ENCODE results near the gene TUBGCP2.

TUBGCP2 gene

DNA sequence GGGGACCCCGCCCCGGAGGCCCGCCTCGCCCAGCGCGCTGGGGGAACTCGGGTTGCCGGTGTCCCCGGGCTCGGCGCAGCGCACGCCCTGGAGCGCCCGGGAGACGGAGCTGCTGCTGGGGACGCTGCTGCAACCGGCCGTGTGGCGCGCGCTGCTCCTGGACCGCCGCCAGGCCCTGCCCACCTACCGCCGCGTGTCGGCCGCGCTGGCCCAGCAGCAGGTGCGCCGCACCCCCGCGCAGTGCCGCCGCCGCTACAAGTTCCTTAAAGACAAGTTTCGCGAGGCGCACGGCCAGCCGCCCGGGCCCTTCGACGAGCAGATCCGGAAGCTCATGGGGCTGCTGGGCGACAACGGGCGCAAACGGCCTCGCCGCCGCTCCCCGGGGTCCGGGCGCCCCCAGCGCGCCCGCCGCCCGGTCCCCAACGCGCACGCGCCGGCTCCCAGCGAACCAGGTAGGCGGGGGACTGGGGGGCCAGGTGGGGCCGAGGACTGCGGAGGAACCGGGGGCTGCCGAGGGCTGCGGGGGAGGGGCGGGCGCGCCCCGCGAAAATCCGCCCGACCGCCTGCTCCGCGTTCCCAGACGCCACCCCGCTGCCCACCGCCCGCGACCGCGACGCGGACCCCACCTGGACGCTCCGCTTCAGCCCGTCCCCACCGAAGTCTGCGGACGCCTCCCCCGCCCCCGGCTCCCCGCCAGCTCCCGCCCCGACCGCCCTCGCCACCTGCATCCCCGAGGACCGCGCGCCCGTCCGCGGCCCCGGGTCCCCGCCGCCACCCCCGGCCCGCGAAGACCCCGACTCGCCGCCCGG is 78.1 kb downstream of the TUBGCP2 start (continued):
- TF ChIP-seq, protein P1, sequence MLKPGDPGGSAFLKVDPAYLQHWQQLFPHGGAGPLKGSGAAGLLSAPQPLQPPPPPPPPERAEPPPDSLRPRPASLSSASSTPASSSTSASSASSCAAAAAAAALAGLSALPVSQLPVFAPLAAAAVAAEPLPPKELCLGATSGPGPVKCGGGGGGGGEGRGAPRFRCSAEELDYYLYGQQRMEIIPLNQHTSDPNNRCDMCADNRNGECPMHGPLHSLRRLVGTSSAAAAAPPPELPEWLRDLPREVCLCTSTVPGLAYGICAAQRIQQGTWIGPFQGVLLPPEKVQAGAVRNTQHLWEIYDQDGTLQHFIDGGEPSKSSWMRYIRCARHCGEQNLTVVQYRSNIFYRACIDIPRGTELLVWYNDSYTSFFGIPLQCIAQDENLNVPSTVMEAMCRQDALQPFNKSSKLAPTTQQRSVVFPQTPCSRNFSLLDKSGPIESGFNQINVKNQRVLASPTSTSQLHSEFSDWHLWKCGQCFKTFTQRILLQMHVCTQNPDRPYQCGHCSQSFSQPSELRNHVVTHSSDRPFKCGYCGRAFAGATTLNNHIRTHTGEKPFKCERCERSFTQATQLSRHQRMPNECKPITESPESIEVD (tag by site-specific recombination; IDR thresholded peaks at IDR 0.05) = no peak
- TF ChIP-seq EGR2 (tag by site-specific recombination; IDR thresholded peaks at IDR 0.05; ENCODE audit: low read depth) (no peak), PRDM1 (tag by site-specific recombination; IDR thresholded peaks at IDR 0.05) (no peak), ZBTB20 (tag by site-specific recombination; IDR thresholded peaks at IDR 0.05) (peak; percentile 37; the same call in 1 of the 2 replicates), ZIC2 (tag by site-specific recombination; IDR thresholded peaks at IDR 0.05) (0 out of 2 replicates have a peak, but pooled peaks have one; percentile 16), ZNF670 (tag by site-specific recombination; IDR thresholded peaks at IDR 0.05; ENCODE audit: low read depth) (no peak), ZNF600 (tag by site-specific recombination; IDR thresholded peaks at IDR 0.05) (no peak), ZNF292 (tag by site-specific recombination; IDR thresholded peaks at IDR 0.05; ENCODE audit: borderline replicate concordance, low read depth) (no peak), ZNF776 (tag by site-specific recombination; IDR thresholded peaks at IDR 0.05; ENCODE audit: borderline replicate concordance) (no peak), ZBTB21 (tag by site-specific recombination; IDR thresholded peaks at IDR 0.05) (no peak), KLF10 (tag by site-specific recombination; IDR thresholded peaks at IDR 0.05) (peak; percentile 40; the same call in 1 of the 2 replicates), ZNF19 (tag by site-specific recombination; IDR thresholded peaks at IDR 0.05; ENCODE audit: low read depth) (no peak)
- TF ChIP-seq, protein P2, sequence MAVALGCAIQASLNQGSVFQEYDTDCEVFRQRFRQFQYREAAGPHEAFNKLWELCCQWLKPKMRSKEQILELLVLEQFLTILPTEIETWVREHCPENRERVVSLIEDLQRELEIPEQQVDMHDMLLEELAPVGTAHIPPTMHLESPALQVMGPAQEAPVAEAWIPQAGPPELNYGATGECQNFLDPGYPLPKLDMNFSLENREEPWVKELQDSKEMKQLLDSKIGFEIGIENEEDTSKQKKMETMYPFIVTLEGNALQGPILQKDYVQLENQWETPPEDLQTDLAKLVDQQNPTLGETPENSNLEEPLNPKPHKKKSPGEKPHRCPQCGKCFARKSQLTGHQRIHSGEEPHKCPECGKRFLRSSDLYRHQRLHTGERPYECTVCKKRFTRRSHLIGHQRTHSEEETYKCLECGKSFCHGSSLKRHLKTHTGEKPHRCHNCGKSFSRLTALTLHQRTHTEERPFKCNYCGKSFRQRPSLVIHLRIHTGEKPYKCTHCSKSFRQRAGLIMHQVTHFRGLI (tag by site-specific recombination; IDR thresholded peaks at IDR 0.05) = no peak
- TF ChIP-seq, protein P3, sequence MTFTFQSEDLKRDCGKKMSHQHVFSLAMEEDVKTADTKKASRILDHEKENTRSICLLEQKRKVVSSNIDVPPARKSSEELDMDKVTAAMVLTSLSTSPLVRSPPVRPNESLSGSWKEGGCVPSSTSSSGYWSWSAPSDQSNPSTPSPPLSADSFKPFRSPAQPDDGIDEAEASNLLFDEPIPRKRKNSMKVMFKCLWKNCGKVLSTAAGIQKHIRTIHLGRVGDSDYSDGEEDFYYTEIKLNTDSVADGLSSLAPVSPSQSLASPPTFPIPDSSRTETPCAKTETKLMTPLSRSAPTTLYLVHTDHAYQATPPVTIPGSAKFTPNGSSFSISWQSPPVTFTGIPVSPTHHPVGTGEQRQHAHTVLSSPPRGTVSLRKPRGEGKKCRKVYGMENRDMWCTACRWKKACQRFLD (tag by site-specific recombination; IDR thresholded peaks at IDR 0.05) = no peak
- TF ChIP-seq, protein P4, sequence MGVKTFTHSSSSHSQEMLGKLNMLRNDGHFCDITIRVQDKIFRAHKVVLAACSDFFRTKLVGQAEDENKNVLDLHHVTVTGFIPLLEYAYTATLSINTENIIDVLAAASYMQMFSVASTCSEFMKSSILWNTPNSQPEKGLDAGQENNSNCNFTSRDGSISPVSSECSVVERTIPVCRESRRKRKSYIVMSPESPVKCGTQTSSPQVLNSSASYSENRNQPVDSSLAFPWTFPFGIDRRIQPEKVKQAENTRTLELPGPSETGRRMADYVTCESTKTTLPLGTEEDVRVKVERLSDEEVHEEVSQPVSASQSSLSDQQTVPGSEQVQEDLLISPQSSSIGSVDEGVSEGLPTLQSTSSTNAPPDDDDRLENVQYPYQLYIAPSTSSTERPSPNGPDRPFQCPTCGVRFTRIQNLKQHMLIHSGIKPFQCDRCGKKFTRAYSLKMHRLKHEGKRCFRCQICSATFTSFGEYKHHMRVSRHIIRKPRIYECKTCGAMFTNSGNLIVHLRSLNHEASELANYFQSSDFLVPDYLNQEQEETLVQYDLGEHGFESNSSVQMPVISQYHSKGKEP (tag by site-specific recombination; IDR thresholded peaks at IDR 0.05) = peak; percentile 74; the same call in 1 of the 2 replicates

DNA sequence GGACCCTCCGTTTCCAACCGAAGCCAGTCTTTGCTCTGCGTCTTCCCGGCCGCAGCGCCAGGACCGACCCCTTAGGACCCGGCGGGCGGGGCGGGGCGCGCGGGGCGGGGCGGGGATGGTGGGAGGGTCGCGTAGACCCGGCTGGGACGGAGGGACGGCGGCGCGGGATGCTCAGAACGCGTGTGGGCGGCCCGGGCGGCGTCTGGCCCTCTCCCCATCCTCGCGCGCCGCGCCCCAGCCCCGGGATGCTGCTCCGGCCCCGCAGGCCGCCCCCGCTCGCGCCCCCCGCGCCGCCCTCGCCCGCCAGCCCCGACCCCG is 78.7 kb downstream of the TUBGCP2 start, which contains the start of gene UTF1:
Gene UTF1 (plus strand): TSS at position 174 of the 318 bp plus-strand sequence. CDS start 72 bp downstream, at position 246.
- no peak for TF ChIP-seq ZNF394 (tag by site-specific recombination; IDR thresholded peaks at IDR 0.05; ENCODE audit: borderline replicate concordance)
- TF ChIP-seq SP3 (tag by site-specific recombination; IDR thresholded peaks at IDR 0.05) = 0 out of 2 replicates have a peak, but pooled peaks have one; percentile 20
- Histone ChIP-seq H3K4me1 (ENCODE audit: control insufficient read depth, insufficient read depth, low read length) (no peaks in the 10 kb centered on the region), H3K9me3 (ENCODE audit: control insufficient read depth, insufficient read depth, low read depth, low read length) (no peaks in the 10 kb centered on the region), H3K4me3 (ENCODE audit: low read depth, low read length) (no peak within 1 kb of the TSS), H3K27ac (ENCODE audit: extremely low read depth, low read depth, low read length) (peak within 1 kb of the TSS; percentile 46; the same call in 1 of the 2 replicates), H3K36me3 (ENCODE audit: control insufficient read depth in 2 of 2, insufficient read depth in 1 of 2, low read length in 2 of 2) (no peaks in the 10 kb centered on the region)
- POLR2A ChIA-PET = no interaction called here
- CTCF ChIA-PET = no interaction called here

Data from HEK293 (cell line).